HCT116 (cell line): ENCODE results near the gene OST4. TPM values are rescaled to one million over a fixed set of nuclear protein-coding genes. Genes with fewer than 3 reads are reported as not detected.

ENCODE experiments used
- ATAC-seq: fragments of 200-7000 bp; cut with Tn5 transposase; 2 replicates; pipeline ENCODE4 v1.9.1; 2020; ENCODE audit warnings: mild to moderate bottlenecking, moderate library complexity
- BruUV-seq: library from RNA; stranded (reverse); fragments of 400-500 nt; replicated peaks from 2 replicates; lab custom pipeline; 2021; lab: Mats Ljungman, UMichigan
- CTCF ChIA-PET: fragments of 300-600 bp; sonication (Branson Sonifier 250); formaldehyde crosslinking; loops from one replicate; lab custom pipeline; 2021; ENCODE audit warnings: antibody characterized with exemption; lab: Charles Lee
- POLR2A ChIA-PET: fragments of 300-600, 350-600 bp; sonication (Branson Sonifier 250); formaldehyde crosslinking; loops from one replicate; lab custom pipeline; 2021; ENCODE audit warnings: antibody characterized with exemption; lab: Charles Lee
- RAD21 ChIA-PET, 2 experiments: fragments of 300-600 bp; sonication (Branson Sonifier 250); formaldehyde crosslinking; loops; one replicate each; lab custom pipeline; 2023; ENCODE audit warnings: low total read pairs in 2 of 2; ENCODE audit not compliant: uncharacterized antibody in 2 of 2, unreplicated experiment in 2 of 2, low non-redundant PET in 1 of 2; lab: Charles Lee
- DNase-seq: peaks from one replicate; pipeline ENCODE4 v3.0.0-alpha.2; 2010; ENCODE audit warnings: low read depth, low spot score
- H2AFZ ChIP-seq: fragments of 200-600 bp; shearing (Covaris generic), sonication (generic); 2 replicates; pipeline ENCODE4 v1.6.1; 2017; ENCODE audit warnings: low read depth, mixed run types, mixed read lengths, antibody characterized with exemption, low read length; ENCODE audit not compliant: poor library complexity, severe bottlenecking
- H3K27ac ChIP-seq: 2 replicates; pipeline ENCODE4 v1.5.1; 2012; ENCODE audit warnings: low read depth, low read length
- H3K27me3 ChIP-seq: fragments of 200-600 bp; sonication (generic); 2 replicates; pipeline ENCODE4 v1.6.1; 2016; ENCODE audit warnings: mixed run types, low read length, mixed read lengths; ENCODE audit not compliant: insufficient read depth
- H3K36me3 ChIP-seq, 2 experiments: fragments of 200-500 bp in 1 of 2; fragments of 200-600 bp in 1 of 2; sonication (Bioruptor generic) in 1 of 2; sonication (generic) in 1 of 2; 2 replicates each; pipeline versions ENCODE4 v1.5.1 to v1.6.1; 2014 to 2016; ENCODE audit warnings: low read length in 2 of 2, inconsistent platforms in 1 of 2, mixed read lengths in 1 of 2, mixed run types in 1 of 2; ENCODE audit not compliant: insufficient read depth in 2 of 2, control insufficient read depth in 1 of 2
- H3K4me1 ChIP-seq, 2 experiments: fragments of 200-600 bp in 1 of 2; sonication (generic) in 1 of 2; 2 replicates each; pipeline versions ENCODE4 v1.5.1 to v1.6.1; 2012 to 2017; ENCODE audit warnings: low read length in 2 of 2, inconsistent platforms in 1 of 2, mild to moderate bottlenecking in 1 of 2, mixed read lengths in 1 of 2, mixed run types in 1 of 2, moderate library complexity in 1 of 2; ENCODE audit not compliant: insufficient read depth in 2 of 2, control insufficient read depth in 1 of 2
- H3K4me2 ChIP-seq: fragments of 200-600 bp; sonication (generic); 2 replicates; pipeline ENCODE4 v1.6.1; 2017; ENCODE audit warnings: mixed run types, low read length, mixed read lengths
- H3K4me3 ChIP-seq, 2 experiments: fragments of 200-600 bp in 1 of 2; sonication (generic) in 1 of 2; replicated peaks in 1 of 2; 2 replicates each; pipeline ENCODE4 v1.5.1; 2011 to 2016; ENCODE audit warnings: low read length in 2 of 2, control low read depth in 1 of 2, low read depth in 1 of 2, mild to moderate bottlenecking in 1 of 2, mixed read lengths in 1 of 2, mixed run types in 1 of 2
- H3K79me2 ChIP-seq: fragments of 200-600 bp; sonication (generic); 2 replicates; pipeline ENCODE4 v1.6.1; 2017; ENCODE audit warnings: mild to moderate bottlenecking, mixed run types, low read length, moderate library complexity, mixed read lengths; ENCODE audit not compliant: insufficient read depth
- H3K9ac ChIP-seq: fragments of 200-600 bp; sonication (generic); 2 replicates; pipeline ENCODE4 v1.6.1; 2016; ENCODE audit warnings: low read length, mixed read lengths
- H3K9me2 ChIP-seq: fragments of 200-600 bp; sonication (generic), shearing (Covaris generic); 2 replicates; pipeline ENCODE4 v1.6.1; 2017; ENCODE audit warnings: mixed run types, mild to moderate bottlenecking, moderate library complexity; ENCODE audit not compliant: insufficient read depth
- H3K9me3 ChIP-seq, 2 experiments: fragments of 200-500 bp in 1 of 2; fragments of 200-600 bp in 1 of 2; sonication (Bioruptor generic) in 1 of 2; sonication (generic) in 1 of 2; 2 replicates each; pipeline ENCODE4 v1.6.1; 2014 to 2017; ENCODE audit warnings: low read length in 2 of 2, mixed read lengths in 2 of 2, inconsistent platforms in 1 of 2, low read depth in 1 of 2, mild to moderate bottlenecking in 1 of 2, mixed run types in 1 of 2, moderate library complexity in 1 of 2; ENCODE audit not compliant: control insufficient read depth in 1 of 2, insufficient read depth in 1 of 2
- H4K20me1 ChIP-seq: fragments of 200-600 bp; sonication (generic), shearing (Covaris generic); 2 replicates; pipeline ENCODE4 v1.6.1; 2017; ENCODE audit warnings: mixed run types, mild to moderate bottlenecking, moderate library complexity; ENCODE audit not compliant: insufficient read depth
- CBX3 ChIP-seq: IDR thresholded peaks from 2 replicates; pipeline ENCODE4 v1.6.1; 2012; ENCODE audit warnings: low read depth
- CTCF ChIP-seq, 3 experiments: fragments of 200-600 bp in 1 of 3; sonication (generic) in 1 of 3; IDR thresholded peaks in 2 of 3; conservative IDR thresholded peaks in 1 of 3; 2 replicates each; pipeline ENCODE4 v1.5.1; 2012 to 2017; ENCODE audit warnings: low read depth in 2 of 3, low read length in 2 of 3, antibody characterized with exemption in 1 of 3, borderline replicate concordance in 1 of 3, control low read depth in 1 of 3, mild to moderate bottlenecking in 1 of 3, mixed read lengths in 1 of 3, mixed run types in 1 of 3, moderate library complexity in 1 of 3; ENCODE audit not compliant: insufficient read depth in 1 of 3
- EGR1 ChIP-seq: IDR thresholded peaks from 2 replicates; pipeline ENCODE4 v1.6.1; 2012; ENCODE audit warnings: low read depth
- ELF1 ChIP-seq: IDR thresholded peaks from 2 replicates; pipeline ENCODE4 v1.6.1; 2012; ENCODE audit warnings: low read depth, borderline replicate concordance
- EZH2phosphoT487 ChIP-seq: fragments of 200-600 bp; IDR thresholded peaks from 2 replicates; pipeline ENCODE4 v1.6.1; 2018; ENCODE audit warnings: antibody characterized with exemption, borderline replicate concordance
- JUND ChIP-seq: IDR thresholded peaks from 2 replicates; pipeline ENCODE4 v1.6.1; 2012
- POLR2A ChIP-seq: IDR thresholded peaks from 2 replicates; pipeline ENCODE4 v1.7.0; 2011; ENCODE audit warnings: borderline replicate concordance; ENCODE audit not compliant: insufficient read depth, insufficient read length; ENCODE audit errors: extremely low read depth
- POLR2AphosphoS5 ChIP-seq: IDR thresholded peaks from 2 replicates; pipeline ENCODE4 v1.6.1; 2011; ENCODE audit warnings: mild to moderate bottlenecking, low read depth, low read length, moderate library complexity
- RAD21 ChIP-seq: IDR thresholded peaks from 2 replicates; pipeline ENCODE4 v1.6.1; 2012; ENCODE audit warnings: low read depth, mild to moderate bottlenecking
- SIN3A ChIP-seq: IDR thresholded peaks from 2 replicates; pipeline ENCODE4 v1.6.1; 2012; ENCODE audit warnings: low read depth
- SRF ChIP-seq: IDR thresholded peaks from 2 replicates; pipeline ENCODE4 v1.6.1; 2012; ENCODE audit warnings: low read depth
- ZNF274 ChIP-seq: fragments of 200-500 bp; sonication (Bioruptor generic); IDR thresholded peaks from 2 replicates; pipeline ENCODE4 v1.6.1; 2014; ENCODE audit warnings: mild to moderate bottlenecking, low read depth, low read length, inconsistent platforms
- intact Hi-C: fragments of 100-400 bp; cut with micrococcal nuclease; formaldehyde crosslinking; loops from 2 replicates; pipeline ENCODE4 v1.10.0; 2022
- total RNA-seq: library from RNA; stranded (reverse); gene quantifications from one replicate; pipeline ENCODE4 v1.2.1, GENCODE V29; 2021; ENCODE audit not compliant: unreplicated experiment

The OST4 gene
- total RNA-seq, 1 experiment from 2014 or later = 187 TPM

- BruUV-seq = no TSS peak
- Histone ChIP-seq H2AFZ (no peak within 1 kb of the TSS), H3K27ac (no peak within 1 kb of the TSS), H3K4me2 (no peak within 1 kb of the TSS), H3K27me3 (no peaks in the 10 kb centered on the region), H4K20me1 (no peaks in the 10 kb centered on the region), H3K79me2 (no peaks in the 10 kb centered on the region), H3K9me3 (no peaks in the 10 kb centered on the region), H3K4me1 (peaks cover 8 to 16% of the 10 kb centered on the region in 2 experiments), H3K36me3 (no peaks in the 10 kb centered on the region), H3K9ac (no peak within 1 kb of the TSS), H3K4me3 (no peak within 1 kb of the TSS), H3K9me2 (no peaks in the 10 kb centered on the region)
- intact Hi-C loops = no loop called here
- ATAC-seq (no peak), DNase-seq (no peak)
- ChIA-PET RAD21 (no interaction called here), POLR2A (no interaction called here), CTCF (no interaction called here)
- TF ChIP-seq CTCF (IDR thresholded peaks at IDR 0.05 in 2 of 3, conservative IDR thresholded peaks at IDR 0.05 in 1 of 3; ENCODE audit: borderline replicate concordance in 1 of 3, insufficient read depth in 1 of 3, low read depth in 2 of 3, low read length in 2 of 3) = no peak
- TF ChIP-seq SRF = no peak
- no peak for TF ChIP-seq RAD21
- TF ChIP-seq SIN3A = no peak
- TF ChIP-seq ZNF274 = no peak
- no peak for TF ChIP-seq ELF1
- TF ChIP-seq EZH2phosphoT487 = no peak
- TF ChIP-seq JUND = no peak
- TF ChIP-seq EGR1 = no peak
- TF ChIP-seq POLR2AphosphoS5 = no peak
- no peak for TF ChIP-seq POLR2A
- TF ChIP-seq CBX3 = no peak
Observed at GRCh38 chr2:27078267-27079194, 7.1 kb upstream of the OST4 start, which contains the start of gene EMILIN1. Gene EMILIN1, plus strand, starts transcription at chr2:27078615. Its CDS starts 451 bp downstream, at chr2:27079066.
